K562 (cell line): ENCODE data around the gene EMC9. TPM values are rescaled to one million over a fixed set of nuclear protein-coding genes. Genes with fewer than 3 reads are reported as not detected.

Experiments
- LCOR ChIP-seq: sonication (generic); formaldehyde crosslinking; IDR thresholded peaks from 2 replicates; pipeline ENCODE4 v1.8.0; 2022; ENCODE audit warnings: mild to moderate bottlenecking, missing genetic modification reagents
- MAZ ChIP-seq, 2 experiments: fragments of 450-650 bp in 1 of 2; sonication (generic) in 1 of 2; formaldehyde crosslinking; IDR thresholded peaks in 1 of 2; conservative IDR thresholded peaks in 1 of 2; 2 replicates each; pipeline versions ENCODE4 v1.4.0 to v1.5.0; 2020; ENCODE audit warnings: mild to moderate bottlenecking in 1 of 2, missing genetic modification reagents in 1 of 2
- MGA ChIP-seq: fragments of 450-650 bp; IDR thresholded peaks from 2 replicates; pipeline ENCODE4 v1.6.1; 2016; ENCODE audit warnings: mild to moderate bottlenecking, moderate library complexity
- NUFIP1 ChIP-seq: fragments of 450-650 bp; IDR thresholded peaks from 2 replicates; pipeline ENCODE4 v1.6.1; 2018; ENCODE audit not compliant: partially characterized antibody
- POU5F1 ChIP-seq: fragments of 150-350 bp; IDR thresholded peaks from 2 replicates; pipeline ENCODE4 v1.6.1; 2014; ENCODE audit warnings: borderline replicate concordance, low read length, low read depth, mild to moderate bottlenecking; ENCODE audit not compliant: partially characterized antibody
- SP2 ChIP-seq: IDR thresholded peaks from 2 replicates; pipeline ENCODE4 v1.6.1; 2011; ENCODE audit warnings: mild to moderate bottlenecking, low read depth, low read length, moderate library complexity; ENCODE audit not compliant: poor library complexity, severe bottlenecking; ENCODE audit errors: extremely low read depth
- TFE3 ChIP-seq: fragments of 450-650 bp; formaldehyde crosslinking; IDR thresholded peaks from 2 replicates; pipeline ENCODE4 v1.4.0; 2020; ENCODE audit warnings: mild to moderate bottlenecking, mixed read lengths
- ZFP1 ChIP-seq: fragments of 450-650 bp; formaldehyde crosslinking; IDR thresholded peaks from 2 replicates; pipeline ENCODE4 v1.4.0; 2020; ENCODE audit warnings: mild to moderate bottlenecking, mixed read lengths
- polyA plus RNA-seq, 8 experiments: library from polyadenylated mRNA; depleted of rRNA in 4 of 8; stranded (reverse) in 5 of 8; unstranded in 3 of 8; fragments of >200 nt; fragmentation: Nextera tagmentation in 2 of 8; fragmentation: Illumina TruSeq in 1 of 8; extraction: Ambion mirVana in 2 of 8; extraction: Trizol in 1 of 8; gene quantifications; 2 replicates each; pipeline versions ENCODE4 v1.2.1 to v1.2.3, GENCODE V29; 2011 to 2014; ENCODE audit warnings: inconsistent platforms in 1 of 8, missing spikeins in 1 of 8
- total RNA-seq, 7 experiments: library from RNA; depleted of rRNA in 6 of 7; stranded (reverse); fragments of >200 nt in 6 of 7; fragmentation: Illumina TruSeq in 2 of 7; extraction: Trizol in 2 of 7; gene quantifications; 2 replicates each; pipeline versions ENCODE4 v1.2.1 to v1.2.3, GENCODE V29; 2011 to 2021; ENCODE audit warnings: low replicate concordance in 1 of 7

The EMC9 gene
- total and polyA plus RNA-seq, 9 of the 15 experiments (the other 6 are each of a cell fraction or from before 2014, with no cell fraction given), result 3.1 to 13.2 (median 7.8) TPM

GRCh38 chr14:24114532-24115421 is 26.6 kb downstream of the EMC9 start, which contains the start of the genes DCAF11 and NRL (continued):
- TF ChIP-seq SP2 (peak; percentile 70), ZFP1 (CRISPR knock-in tag) (no peak), POU5F1 (no peak), NUFIP1 (no peak), LCOR (no peak), MAZ (CRISPR knock-in tag; conservative IDR thresholded peaks at IDR 0.05 in 1 of 2, IDR thresholded peaks at IDR 0.05 in 1 of 2) (peak; percentile 60 to 71), MGA (peak; percentile 92), TFE3 (CRISPR knock-in tag) (peak; percentile 34; the same call in 1 of the 2 replicates)
